Putamen (tissue), 1 donor: ENCODE measurements around the gene ZBTB21.

Experiments
- DNase-seq: peaks from one replicate; pipeline ENCODE4 v3.0.0-alpha.2; 2016; ENCODE audit warnings: low spot score

ZBTB21 gene

DNA sequence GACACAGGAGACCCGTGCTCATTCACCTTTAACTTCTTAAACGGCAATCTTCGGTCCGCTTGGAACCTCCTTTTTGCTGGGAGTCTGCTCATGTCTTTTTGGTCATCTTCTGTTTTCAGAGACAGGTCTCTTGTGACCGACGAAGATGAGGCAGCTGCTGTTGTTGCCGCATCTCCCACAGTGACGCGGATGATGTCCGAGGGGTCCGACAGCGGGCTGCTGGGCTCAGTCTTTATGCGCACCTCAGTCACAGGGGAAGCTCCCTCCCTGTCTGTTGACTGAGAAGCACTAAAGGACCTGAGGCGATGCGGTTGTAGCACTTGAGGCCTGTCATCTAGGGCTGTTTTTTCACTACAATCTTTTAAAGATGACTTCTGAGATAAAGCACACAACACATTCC is 17.6 kb downstream of the ZBTB21 start:
- DNase-seq, result no peak

DNA sequence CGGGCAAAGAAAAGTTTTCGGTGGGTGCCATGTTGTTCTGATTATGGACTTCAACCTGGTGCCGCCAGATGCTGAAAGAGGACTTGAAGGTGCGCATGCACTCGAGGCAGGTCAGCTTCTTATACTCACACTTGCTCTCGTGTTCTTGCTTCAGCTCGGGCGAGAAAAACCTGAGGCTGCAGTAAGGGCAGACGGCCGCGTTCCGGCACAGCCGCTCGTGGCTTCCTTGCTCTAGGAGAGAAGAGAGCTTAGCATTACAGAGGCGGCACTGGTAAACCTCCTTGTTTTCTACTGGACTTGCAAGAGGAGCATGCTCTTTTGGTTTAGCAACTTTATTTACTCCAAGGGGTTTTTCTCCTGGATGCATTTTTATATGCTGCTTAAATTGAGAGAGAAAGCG is 18.5 kb downstream of the ZBTB21 start:
- no peak for DNase-seq

DNA sequence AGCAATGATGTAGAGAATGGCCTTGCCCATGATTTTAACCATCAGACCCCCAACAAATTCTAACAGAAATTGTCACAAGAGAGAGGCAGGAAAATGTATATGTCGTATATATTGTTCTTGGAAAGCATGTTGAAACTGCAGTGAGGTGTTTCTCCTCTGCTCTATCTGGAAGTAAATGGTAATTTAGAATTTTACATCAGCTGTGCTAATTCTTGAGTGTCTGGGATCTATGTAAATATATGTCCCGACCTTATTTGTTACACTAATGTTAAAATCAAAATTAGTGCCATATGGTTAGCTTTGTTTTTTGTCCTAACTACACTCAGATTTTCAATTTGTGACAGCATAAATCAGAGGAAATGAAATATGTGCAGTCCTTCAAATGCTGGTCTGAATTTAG is 20.5 kb downstream of the ZBTB21 start:
- DNase-seq, result no peak

DNA sequence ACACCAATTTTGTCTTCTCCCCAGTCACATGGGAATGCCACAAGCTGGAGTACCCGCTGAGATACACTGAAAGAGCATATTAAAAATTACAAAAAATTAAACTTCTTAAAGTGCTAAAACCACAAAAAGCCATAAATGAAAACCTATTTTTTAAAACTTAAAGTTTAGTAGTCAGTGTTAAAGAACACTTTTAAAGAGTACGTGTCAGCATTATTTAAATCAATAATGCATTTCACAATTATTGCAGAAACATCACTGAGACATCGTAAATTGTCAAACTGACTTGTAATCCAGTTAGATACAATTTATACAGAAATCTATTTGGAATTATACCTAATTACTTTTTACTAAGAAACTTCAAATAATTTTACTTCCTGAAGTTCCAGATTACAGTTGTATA is 22.9 kb downstream of the ZBTB21 start:
- DNase-seq, result no peak

DNA sequence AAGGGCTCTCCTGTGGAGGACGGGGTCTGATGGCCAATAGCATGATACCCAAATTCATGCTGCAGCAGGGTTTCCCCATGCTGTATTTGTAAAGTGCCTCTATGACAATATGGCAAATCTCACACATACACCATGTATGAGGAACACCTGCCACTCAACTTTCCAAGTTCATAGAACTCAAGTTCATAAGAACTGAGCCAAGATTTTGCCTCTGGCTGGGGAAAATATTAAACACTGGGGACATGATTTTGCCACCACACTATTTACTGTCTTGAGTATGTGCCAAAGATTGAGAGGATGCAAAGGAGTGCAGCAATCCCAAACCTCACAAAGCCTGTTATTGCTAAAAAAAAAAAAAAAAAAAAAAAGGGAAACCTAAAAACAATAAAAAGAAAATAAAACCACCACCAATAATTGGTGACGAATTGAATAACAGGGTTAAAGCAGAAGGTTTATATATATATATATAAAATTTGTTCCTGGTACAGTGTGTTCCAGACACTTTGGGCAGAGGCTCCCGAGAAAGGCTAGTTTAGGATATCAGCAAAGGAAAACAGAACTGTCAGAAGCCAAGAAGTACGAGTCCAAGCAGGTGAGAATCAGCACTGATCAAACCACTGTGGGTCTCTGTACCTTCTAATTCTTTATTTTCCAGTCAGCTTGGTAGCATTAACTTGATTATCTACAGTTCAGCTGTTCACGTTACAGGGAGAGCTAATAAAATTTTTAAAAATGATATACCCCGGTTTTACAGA is 24.3 kb downstream of the ZBTB21 start:
- DNase-seq, result no peak

DNA sequence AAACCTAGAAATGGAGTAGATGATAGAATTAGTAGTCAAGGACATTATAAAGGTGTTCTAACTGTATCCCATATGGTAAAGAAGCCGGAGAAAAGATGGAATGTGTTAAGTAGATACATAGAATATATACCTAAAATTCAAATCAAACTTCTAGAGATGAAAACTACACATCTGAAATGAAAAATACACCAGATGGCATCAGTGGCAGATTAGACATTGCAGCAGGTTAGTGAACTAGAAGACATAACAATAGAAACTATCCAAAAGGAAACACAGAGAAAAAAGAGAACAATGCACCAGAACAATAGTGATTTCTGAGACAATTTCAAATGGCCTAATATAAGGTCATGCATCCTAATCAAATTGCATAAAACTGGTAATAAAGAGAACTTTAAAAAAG is 26.9 kb downstream of the ZBTB21 start:
- no peak for DNase-seq

DNA sequence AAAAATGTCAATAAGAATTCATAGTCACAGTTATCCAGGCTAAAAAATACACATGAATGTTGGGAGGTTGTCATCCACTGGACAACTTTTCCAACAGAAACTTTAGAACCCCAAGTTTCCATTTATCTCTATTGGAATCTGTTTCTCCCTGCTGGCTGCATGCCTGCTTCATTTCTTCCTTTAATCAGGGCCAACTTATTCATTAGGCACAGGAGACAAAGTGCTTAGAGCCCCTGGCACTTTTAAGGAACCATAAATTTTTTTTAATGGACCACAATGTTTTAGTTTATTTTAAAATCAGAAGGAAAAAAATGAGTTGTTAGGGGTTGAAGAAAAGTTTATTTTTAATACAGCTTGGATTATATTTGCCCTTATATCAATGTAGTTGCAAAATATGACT is 29.6 kb downstream of the ZBTB21 start:
- no peak for DNase-seq

DNA sequence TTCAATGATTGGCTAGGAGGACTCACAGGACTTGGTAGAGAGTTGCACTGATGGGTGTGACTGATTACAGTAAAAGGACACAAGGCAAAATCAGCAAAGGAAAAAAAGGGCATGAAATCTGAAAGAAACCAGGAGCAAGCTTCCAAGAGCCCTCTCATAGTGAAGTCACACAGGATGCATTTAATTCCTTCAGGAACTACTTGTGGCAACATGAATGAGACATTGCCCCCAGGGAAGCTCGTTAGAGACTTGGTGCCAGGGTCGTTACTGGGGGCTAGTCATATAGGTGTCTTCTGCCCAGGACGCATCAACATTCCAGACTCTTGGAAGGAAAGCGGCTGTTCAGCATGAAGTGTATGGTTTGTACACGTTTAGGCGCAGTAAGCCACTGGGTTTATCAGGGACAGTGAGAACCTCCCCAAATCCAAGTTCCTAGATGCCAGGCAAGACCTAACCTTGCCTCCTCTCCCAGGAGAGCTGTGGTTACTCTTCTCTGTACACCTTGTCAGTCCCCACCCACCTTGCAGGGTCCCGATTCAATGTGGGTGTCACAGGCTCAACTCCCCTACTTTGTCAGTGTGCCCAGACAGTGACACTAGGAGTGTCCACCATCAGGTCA is 30.3 kb downstream of the ZBTB21 start:
- no peak for DNase-seq

DNA sequence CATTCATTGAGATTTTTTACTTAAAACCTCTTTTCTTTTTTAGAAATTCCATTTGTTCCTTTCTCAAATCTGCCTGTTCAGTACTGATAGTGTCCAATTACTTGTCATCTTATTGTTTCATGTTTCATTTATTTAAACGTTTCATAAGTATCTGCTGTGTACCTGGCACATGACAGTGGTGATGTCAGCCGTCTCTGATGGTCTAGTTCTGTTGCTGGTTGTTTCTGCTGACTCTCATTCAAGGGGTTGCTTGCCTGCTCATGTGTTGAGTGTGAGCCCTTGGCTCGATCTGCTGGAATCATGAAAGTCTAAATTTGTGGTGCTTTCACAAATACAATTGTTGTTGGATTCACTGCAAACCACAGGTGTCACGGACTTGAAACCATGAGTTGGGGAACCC is 30.8 kb downstream of the ZBTB21 start:
- DNase-seq, result no peak

DNA sequence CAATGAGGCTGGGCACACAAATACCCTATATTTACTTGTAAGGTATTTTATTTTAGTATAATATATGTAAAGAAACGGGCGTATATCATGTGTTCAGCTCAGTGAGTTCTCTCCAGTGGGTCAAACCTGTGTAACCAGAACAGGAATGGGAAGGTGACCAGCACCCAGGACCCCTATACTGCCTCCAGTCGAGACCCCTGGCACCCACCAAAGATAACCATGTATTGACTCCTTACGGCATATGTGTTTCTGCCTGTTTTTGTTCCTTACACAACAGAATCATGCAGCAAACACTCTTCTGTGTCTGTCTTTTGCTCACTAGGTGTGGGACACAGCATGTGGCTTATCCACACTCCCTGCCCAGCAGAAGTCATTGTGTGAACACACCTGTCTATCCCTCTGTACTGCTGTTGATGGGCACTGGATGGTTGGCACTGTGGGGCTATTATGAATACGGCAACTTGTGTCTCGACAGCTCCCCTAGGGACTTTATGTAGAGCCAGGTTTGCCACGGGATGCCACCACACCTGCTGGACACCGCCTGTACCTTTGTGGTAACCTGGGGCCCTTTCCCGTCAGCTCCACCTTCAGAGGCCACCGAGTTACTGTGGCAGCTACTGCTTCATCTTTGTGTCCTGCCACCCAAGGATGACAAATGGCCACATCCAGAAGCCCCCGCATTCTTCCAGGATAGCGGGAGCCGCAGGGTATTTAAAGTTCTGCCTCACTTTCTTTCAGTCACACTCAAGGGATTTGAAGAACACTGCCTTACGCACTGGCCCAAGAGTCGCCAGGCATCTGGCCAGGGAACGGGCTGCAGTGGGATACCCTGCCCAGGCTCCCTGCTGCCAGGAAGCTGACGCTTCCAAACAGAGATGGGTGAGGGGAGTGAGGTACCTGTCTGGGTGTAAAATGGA is 32.9 kb downstream of the ZBTB21 start:
- DNase-seq, result no peak

DNA sequence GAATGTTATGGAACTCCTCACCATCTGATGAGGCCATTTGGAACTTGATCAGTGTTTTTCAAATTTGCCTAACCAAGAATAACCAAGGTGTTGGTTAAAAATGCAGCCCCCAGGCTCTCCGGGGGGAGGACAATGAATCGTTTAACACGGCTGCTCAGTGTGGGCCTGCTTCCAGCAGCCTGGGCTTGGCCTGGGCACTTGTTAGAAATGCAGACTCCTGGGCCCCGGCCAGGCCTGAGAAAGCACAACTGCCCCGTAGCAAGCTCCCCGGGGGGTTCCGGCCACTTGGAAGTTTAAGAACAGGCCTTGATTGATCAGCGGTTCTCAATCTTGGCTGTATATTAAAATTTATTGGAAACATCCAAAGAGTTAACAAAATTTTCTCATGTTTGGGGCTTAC is 33.5 kb downstream of the ZBTB21 start:
- DNase-seq, result no peak

DNA sequence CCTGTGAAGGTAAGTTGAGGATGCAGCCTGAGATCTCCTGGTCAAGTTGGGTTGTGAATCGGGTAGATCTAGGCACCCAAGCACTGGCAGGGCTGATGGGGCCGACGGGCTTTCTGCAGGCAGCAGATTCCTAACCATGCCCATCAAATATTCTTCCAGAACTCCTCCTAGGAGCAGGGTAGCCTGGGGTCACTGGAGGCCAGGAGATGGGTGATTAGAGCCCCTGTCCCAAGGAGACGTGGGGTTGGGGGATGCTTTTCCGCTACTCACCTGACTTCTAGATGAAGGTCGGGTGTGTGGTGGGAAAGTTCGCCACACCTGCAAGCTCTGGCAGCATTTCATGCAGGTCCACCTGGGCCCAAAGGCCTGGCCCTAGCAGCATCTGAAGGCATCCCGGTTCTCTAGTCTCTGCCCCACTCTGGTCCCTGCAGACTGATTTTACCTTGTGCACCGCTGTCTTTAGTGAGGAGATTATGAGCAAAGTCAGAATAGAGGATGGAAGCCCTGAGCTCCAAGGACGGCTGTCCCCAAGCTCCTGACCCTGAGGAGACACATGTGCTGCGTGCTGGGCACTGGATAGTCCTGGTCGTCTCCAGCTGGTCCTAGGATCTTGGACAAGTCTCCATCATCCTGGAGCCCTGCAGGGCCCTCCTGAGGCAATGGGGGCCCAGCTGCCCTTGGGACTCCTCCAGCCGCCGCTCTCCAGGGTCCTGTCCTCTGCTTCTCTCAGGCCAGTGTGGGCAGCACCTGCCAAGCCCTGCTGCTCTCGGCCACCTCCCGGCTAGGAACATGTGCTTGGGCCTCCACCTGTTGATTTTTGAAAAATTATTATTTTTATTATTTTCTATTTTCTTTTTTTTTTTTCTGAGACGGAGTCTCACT is 34.5 kb downstream of the ZBTB21 start:
- no peak for DNase-seq

DNA sequence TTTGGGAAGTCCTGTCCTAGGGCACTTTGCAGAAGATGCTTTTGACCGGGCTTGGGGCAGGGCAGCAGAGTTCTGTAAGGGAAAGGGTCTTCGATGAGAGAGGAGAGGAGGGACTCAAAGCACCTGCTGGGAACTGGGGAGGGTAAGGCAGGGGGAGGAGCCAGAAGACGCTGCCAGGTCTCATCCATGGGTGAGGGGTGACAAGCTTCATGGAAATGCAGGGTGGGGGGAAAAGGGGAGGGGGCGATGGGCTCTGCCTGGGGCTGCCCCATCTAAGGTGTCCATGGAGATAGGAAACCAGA is 35.5 kb downstream of the ZBTB21 start:
- no peak for DNase-seq

DNA sequence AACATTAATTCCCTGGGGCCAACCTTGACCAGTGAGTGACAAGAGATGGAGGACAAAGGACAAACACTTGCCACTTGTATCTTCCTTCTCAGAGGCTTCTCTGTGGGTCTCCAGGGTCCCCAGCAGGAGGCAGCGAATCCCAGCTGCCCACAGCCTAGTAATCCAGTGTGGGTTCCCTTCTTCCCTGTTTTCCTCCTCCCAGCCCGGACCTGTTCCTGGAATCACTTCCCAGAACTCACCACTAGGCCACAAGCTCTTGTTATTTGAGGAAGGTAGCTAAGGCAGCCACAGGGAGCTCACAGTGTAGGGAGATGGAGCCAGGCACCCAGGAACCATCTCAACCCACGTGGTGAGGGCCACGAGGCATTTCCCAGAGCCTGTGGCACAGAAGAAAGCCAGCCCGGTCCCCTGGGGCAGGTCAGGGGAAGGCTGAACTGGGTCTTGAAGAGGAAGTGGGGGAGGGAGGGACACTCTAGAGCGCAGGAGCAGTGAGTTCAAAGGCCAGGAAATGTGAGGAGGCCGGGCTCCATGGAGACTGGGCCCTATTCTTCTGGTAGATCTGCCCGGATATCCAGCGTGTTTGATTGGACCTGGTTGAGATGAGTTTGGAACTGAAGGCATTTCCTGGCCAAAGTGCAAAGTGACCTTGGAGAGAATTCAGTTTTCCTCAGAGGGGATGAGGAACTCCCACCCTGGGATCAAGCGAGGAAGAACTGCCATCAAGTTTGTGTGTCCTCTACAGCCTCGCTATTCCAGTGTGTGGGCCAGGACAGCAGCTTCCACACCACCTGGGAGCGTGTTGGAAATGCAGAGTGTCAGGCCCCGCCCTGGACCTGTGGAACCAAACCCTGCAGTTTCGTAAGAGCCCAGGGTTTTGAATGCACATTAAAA is 36.1 kb downstream of the ZBTB21 start:
- no peak for DNase-seq

DNA sequence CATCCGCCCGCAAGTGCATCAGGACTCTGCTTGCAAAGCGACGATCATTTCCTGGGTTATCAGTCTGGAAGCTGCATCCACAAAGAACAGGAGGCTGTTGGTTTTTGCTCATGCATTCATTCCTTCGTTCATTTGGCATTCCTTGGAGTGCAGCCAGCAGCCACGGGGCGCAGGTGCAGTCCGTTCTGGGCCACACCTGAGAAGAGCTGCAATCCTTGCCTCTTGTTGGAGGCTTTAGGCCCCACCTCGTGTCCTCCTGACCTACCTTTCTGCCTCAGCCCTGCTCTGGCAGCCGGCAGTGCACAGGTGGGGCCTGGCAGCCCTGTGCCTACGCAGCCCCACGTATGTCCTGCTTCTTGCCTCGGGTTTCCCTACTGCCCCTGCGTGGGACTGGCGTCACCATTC is 36.7 kb downstream of the ZBTB21 start:
- DNase-seq, result no peak

DNA sequence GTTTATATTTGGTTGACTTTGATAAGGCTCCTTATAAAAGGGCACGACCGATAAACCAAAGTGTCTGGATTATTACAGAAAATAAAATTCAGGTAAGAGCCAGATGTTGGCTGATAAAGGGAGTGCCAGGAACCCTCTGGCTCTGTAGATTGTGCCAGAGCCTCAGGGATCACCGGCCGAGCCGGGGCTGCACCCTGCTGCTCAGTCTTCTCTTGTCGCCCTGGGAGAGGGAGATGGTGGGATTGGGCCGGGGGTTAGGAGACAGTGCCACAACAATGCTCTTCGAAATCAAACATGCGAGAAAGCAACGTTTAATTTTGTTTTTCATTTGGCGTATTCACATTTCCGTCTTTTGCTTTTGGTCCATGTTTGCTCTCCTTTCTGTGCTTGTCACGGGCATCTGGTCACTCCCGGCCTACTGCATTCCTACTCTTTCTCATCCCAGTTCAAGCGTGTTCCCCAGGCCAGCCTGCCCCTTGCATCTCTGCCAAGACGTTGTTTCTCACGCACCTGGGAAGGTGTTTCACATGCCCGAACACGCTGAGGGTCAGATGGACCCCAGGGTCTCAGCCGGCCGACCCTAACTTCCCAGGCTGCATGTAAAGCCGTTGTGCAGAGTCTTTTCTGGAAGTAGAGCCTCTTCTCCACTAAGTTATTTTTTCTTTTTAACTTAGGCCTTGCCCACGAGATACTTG is 37.5 kb downstream of the ZBTB21 start:
- no peak for DNase-seq

DNA sequence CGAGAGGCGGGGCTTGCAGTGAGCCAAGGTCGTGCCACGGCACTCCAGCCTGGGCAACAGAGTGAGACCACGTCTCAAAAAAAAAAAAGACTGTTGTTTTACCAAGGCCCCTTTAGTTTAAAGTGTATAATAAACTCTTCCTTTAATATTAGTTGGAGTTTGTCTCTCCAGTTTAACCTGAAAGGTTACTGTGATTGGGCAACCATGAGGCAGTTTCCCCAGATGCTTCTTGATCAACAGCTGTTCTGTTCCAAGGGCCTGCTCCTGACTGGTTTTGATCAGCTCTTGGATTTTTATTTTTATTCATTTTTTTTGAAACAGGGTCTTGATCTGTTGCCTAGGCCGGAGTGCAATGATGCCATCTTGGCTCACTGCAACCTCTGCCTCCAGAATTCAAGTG is 38.3 kb downstream of the ZBTB21 start:
- DNase-seq, result no peak

DNA sequence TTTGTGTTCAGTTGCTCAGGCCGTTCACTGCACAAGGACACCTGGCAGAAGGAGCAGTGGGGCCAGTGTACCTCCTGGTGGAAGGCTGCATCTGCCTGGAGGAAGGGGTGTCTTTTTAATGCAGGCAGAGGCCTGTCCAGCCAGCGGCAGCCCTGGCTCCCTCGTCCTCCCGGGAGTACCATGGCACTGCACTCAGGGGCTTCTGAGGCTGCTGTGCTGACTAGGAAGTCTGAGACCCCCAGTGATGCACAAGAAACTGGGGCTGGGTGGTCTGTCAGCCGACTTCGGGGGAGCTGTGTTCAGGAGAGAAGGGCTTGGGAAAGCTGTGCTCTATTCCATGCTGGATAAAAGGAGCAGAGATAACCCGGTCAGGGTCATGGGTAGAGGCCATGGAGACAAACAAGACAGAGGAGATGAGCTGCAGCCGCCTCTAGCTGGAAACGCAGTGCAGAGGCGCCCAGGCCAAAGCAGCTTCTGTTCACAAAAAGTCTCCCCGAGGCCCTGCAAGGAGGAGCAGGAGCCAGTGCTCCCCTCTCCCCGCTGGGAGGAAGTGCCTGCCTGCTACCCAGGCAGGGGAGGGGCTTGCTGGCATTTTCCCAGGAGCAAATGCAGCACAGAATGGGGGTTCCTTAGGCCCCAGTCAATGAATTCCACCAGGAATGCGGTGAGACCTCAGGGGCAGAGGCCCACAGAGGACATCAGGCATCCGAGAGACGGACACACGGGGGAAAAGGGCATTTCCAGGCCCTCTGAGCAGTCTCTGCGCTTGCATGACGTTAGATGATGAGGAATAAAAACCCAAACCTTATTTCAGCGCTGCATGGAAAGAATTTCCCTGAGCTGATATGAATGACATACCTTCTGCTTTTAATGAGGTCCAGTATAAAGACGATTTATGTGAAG is 39.2 kb downstream of the ZBTB21 start:
- no peak for DNase-seq

DNA sequence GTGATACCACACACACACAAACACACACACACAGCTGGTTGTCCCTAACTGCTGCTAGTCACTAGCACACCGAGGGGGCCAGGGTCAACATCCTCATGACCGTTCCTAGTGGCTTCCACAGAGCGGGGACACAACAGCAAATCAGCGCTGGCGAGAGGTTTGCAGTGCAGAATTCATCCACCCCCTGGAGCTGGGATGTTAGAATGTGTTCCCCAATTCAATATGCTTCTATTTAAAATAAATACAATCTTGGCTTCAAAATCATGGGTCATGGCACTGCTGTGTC is 40.1 kb downstream of the ZBTB21 start:
- DNase-seq, result no peak

DNA sequence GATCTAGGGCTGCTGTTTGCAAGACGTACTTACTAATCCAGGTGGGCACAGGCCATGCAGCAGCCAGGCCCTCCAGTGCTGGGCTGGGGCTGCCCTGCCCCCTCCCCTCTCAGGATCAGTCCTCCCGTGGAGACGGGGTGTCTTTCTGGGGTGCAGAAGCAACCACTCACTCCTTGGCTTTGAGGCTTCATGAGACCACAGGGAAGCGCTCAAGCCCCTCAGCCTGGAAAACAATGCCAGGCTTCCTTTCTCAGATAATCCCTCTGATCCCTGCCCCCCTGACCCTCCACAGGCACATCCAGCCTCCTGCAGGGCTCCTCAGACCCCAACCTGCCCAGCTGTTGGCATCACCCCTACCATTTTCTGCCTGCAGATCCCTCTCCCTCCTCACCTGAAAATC is 42.5 kb downstream of the ZBTB21 start:
- DNase-seq, result no peak
